ENCODE data around the gene CAPZB. TPM values are rescaled to one million over a fixed set of nuclear protein-coding genes. Genes with fewer than 3 reads are reported as not detected.

CAPZB gene
- total RNA-seq, 1 experiment from 2014 or later: 348 TPM

GRCh38 chr1:19534281-19534680 lies 48.9 kb upstream of the CAPZB start:
- Histone ChIP-seq H2BK20ac (ENCODE audit: low read depth, low read length, poor library complexity, severe bottlenecking) (no peak overlapping the region), H2BK5ac (ENCODE audit: insufficient read length, low read length) (no peak overlapping the region), H3K23ac (ENCODE audit: insufficient read length, low read depth, low read length) (no peak overlapping the region), H3T11ph (ENCODE audit: low read length) (no peak overlapping the region), H3K27me3 (ENCODE audit: insufficient read depth, low read length) (no peaks in the 10 kb centered on the region), H3K9ac (ENCODE audit: extremely low read depth, insufficient read length, low read length) (no peak overlapping the region), H2BK15ac (ENCODE audit: low read depth, low read length) (no peak overlapping the region), H3K4me2 (ENCODE audit: insufficient read depth, insufficient read length, low read length) (no peak overlapping the region), H2AK5ac (ENCODE audit: insufficient read length, low read length) (no peak overlapping the region), H3K18ac (ENCODE audit: insufficient read length, low read depth, low read length) (no peak overlapping the region), H3K27ac (ENCODE audit: insufficient read length, low read depth, low read length) (no peak overlapping the region), H3K14ac (ENCODE audit: insufficient read depth, low read length) (no peak overlapping the region), H4K91ac (ENCODE audit: insufficient read length, low read depth, low read length) (no peak overlapping the region), H3K23me2 (ENCODE audit: insufficient read length, low read depth, low read length, poor library complexity, severe bottlenecking) (no peaks in the 10 kb centered on the region), H2AFZ (ENCODE audit: low read length) (no peak overlapping the region), H3K9me3 (ENCODE audit: control insufficient read depth, low read depth, low read length) (no peaks in the 10 kb centered on the region), H4K20me1 (ENCODE audit: control insufficient read depth, insufficient read depth, insufficient read length) (no peaks in the 10 kb centered on the region), H2BK12ac (ENCODE audit: insufficient read length, low read depth, low read length) (no peak overlapping the region), H2BK120ac (ENCODE audit: low read depth, low read length, poor library complexity, severe bottlenecking) (no peak overlapping the region), H3K4ac (ENCODE audit: low read depth, low read length) (no peak overlapping the region), H3K79me1 (ENCODE audit: insufficient read depth, low read depth, low read length, poor library complexity, severe bottlenecking) (no peaks in the 10 kb centered on the region), H4K5ac (ENCODE audit: insufficient read length, low read depth, low read length) (no peak overlapping the region), H3K56ac (ENCODE audit: insufficient read length, low read depth, low read length) (no peak overlapping the region), H4K8ac (replicated peaks; ENCODE audit: insufficient read length, low read depth, low read length) (no peak overlapping the region), H3K79me2 (ENCODE audit: insufficient read depth, low read length) (no peaks in the 10 kb centered on the region), H3K4me1 (ENCODE audit: insufficient read depth, low read length) (no peaks in the 10 kb centered on the region)
- Mint-ChIP-seq H3K4me1 (peaks cover 4% of the 10 kb centered on the region in 2 experiments; a peak in 2 of 4 replicates), H3K4me3 (no peak overlapping the region), H3K36me3 (ENCODE audit: insufficient read depth in 1 of 3, low read depth in 3 of 3) (peaks cover 4 to 6% (median 4%) of the 10 kb centered on the region in 3 experiments; a peak in 5 of 7 replicates), H3K27ac (no peak overlapping the region), H3K27me3 (ENCODE audit: low read depth) (no peaks in the 10 kb centered on the region), H3K9me3 (peaks cover 13 to 20% of the 10 kb centered on the region in 2 experiments)
- no CpG with 5 or more reads among the region's 5 CpGs for WGBS (ENCODE audit: extremely low coverage, insufficient read length, low lambda C conversion rate)
- DNase-seq: no peak
- TF ChIP-seq, protein P1, sequence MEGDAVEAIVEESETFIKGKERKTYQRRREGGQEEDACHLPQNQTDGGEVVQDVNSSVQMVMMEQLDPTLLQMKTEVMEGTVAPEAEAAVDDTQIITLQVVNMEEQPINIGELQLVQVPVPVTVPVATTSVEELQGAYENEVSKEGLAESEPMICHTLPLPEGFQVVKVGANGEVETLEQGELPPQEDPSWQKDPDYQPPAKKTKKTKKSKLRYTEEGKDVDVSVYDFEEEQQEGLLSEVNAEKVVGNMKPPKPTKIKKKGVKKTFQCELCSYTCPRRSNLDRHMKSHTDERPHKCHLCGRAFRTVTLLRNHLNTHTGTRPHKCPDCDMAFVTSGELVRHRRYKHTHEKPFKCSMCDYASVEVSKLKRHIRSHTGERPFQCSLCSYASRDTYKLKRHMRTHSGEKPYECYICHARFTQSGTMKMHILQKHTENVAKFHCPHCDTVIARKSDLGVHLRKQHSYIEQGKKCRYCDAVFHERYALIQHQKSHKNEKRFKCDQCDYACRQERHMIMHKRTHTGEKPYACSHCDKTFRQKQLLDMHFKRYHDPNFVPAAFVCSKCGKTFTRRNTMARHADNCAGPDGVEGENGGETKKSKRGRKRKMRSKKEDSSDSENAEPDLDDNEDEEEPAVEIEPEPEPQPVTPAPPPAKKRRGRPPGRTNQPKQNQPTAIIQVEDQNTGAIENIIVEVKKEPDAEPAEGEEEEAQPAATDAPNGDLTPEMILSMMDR (conservative IDR thresholded peaks at IDR 0.05): no peak

All from H9 (cell line).